ENCODE results near the gene HARS1. TPM values are rescaled to one million over a fixed set of nuclear protein-coding genes. Genes with fewer than 3 reads are reported as not detected.
"Not testable (repeated sequence)": the region's sequence is repeated elsewhere in the genome, so short reads cannot be mapped to it uniquely, and the experiment has no call there.

The HARS1 gene
- total RNA-seq, 2 donors from 2014 or later = 46.2 to 52.4 TPM

GRCh38 chr5:140725799-140726471 is 34.8 kb upstream of the HARS1 start:
- ATAC-seq = peak; percentile 97
- no peak overlapping the region for H3K4me3 ChIP-seq
- no peak overlapping the region for H3K27ac ChIP-seq
- no peaks in the 10 kb centered on the region for H3K4me1 ChIP-seq
- intact Hi-C loops (cut with DNase I) = loop anchor here (10.0 kb wide), 1 partner anchor 351 kb away; no protein-coding TSS in a partner anchor
- TF ChIP-seq POLR2A (IDR thresholded peaks at IDR 0.05) (no peak), CTCF (IDR thresholded peaks at IDR 0.05) (no peak)
- H3K36me3 ChIP-seq (replicated peaks in 1 of 2; ENCODE audit: insufficient read depth in 1 of 2, low read depth in 2 of 2) = no peaks in the 10 kb centered on the region
- H3K9me3 ChIP-seq = no peaks in the 10 kb centered on the region
- peak; percentile 81 to 88 (median 82) for DNase-seq
- WGBS, 2 donors = 4 to 7% methylated on average over 18 to 23 of the region's 23 CpGs
- H3K27me3 ChIP-seq = no peaks in the 10 kb centered on the region

GRCh38 chr5:140721395-140721794 is 30.2 kb upstream of the HARS1 start:
- ATAC-seq; H3K4me1 ChIP-seq; H3K9me3 ChIP-seq; H3K27me3 ChIP-seq; H3K4me3 ChIP-seq; H3K36me3 ChIP-seq (replicated peaks in 1 of 2; ENCODE audit: insufficient read depth in 1 of 2, low read depth in 2 of 2); DNase-seq; H3K27ac ChIP-seq: not testable (repeated sequence)
- intact Hi-C loops (cut with DNase I) = loop anchor here (10.0 kb wide), 1 partner anchor 347 kb away; no protein-coding TSS in a partner anchor
- WGBS, 2 donors = 46 to 68% methylated on average over 5 of the region's 5 CpGs

- intact Hi-C loops (cut with DNase I) = loop anchor here (10.0 kb wide), 1 partner anchor 346 kb away; no protein-coding TSS in a partner anchor
- not testable (repeated sequence) for H3K27me3 ChIP-seq; DNase-seq; H3K27ac ChIP-seq; ATAC-seq; H3K4me1 ChIP-seq; H3K36me3 ChIP-seq (replicated peaks in 1 of 2; ENCODE audit: insufficient read depth in 1 of 2, low read depth in 2 of 2); H3K4me3 ChIP-seq; H3K9me3 ChIP-seq
- WGBS, 2 donors = 43 to 54% methylated on average over 6 of the region's 6 CpGs
Observed at GRCh38 chr5:140720738-140721137, 29.6 kb upstream of the HARS1 start.

GRCh38 chr5:140718266-140718592 is 27.1 kb upstream of the HARS1 start:
- no peak for TF ChIP-seq POLR2A (IDR thresholded peaks at IDR 0.05)
- no peak for TF ChIP-seq CTCF (IDR thresholded peaks at IDR 0.05)
- Histone ChIP-seq H3K27me3 (no peaks in the 10 kb centered on the region), H3K36me3 (replicated peaks in 1 of 2; ENCODE audit: insufficient read depth in 1 of 2, low read depth in 2 of 2) (no peaks in the 10 kb centered on the region), H3K27ac (peak overlapping the region; percentile 2 to 68 (median 54)), H3K4me1 (no peaks in the 10 kb centered on the region), H3K9me3 (no peaks in the 10 kb centered on the region), H3K4me3 (no peak overlapping the region)
- intact Hi-C loops (cut with DNase I) = no loop called here
- WGBS, 2 donors = 38 to 51% methylated on average over 7 of the region's 7 CpGs
- no peak for DNase-seq
- no peak for ATAC-seq

- H3K27me3 ChIP-seq; H3K4me1 ChIP-seq; DNase-seq; ATAC-seq; H3K36me3 ChIP-seq (replicated peaks in 1 of 2; ENCODE audit: insufficient read depth in 1 of 2, low read depth in 2 of 2); H3K27ac ChIP-seq; H3K4me3 ChIP-seq; H3K9me3 ChIP-seq; intact Hi-C loops (cut with DNase I): not testable (repeated sequence)
- 84 to 85% methylated on average over 2 of the region's 2 CpGs for WGBS, 2 donors
Observed at GRCh38 chr5:140716238-140716637, 25.1 kb upstream of the HARS1 start.

- no peak overlapping the region for H3K4me3 ChIP-seq
- H3K27me3 ChIP-seq = no peaks in the 10 kb centered on the region
- no peak for DNase-seq
- no peaks in the 10 kb centered on the region for H3K4me1 ChIP-seq
- 60 to 64% methylated on average over 1 of the region's 1 CpG for WGBS, 2 donors
- H3K27ac ChIP-seq = no peak overlapping the region
- ATAC-seq = no peak
- no peaks in the 10 kb centered on the region for H3K36me3 ChIP-seq (replicated peaks in 1 of 2; ENCODE audit: insufficient read depth in 1 of 2, low read depth in 2 of 2)
- H3K9me3 ChIP-seq = no peaks in the 10 kb centered on the region
- intact Hi-C loops (cut with DNase I) = no loop called here
- no peak for TF ChIP-seq CTCF (IDR thresholded peaks at IDR 0.05)
- no peak for TF ChIP-seq POLR2A (IDR thresholded peaks at IDR 0.05)
Observed at GRCh38 chr5:140713562-140714094, 22.5 kb upstream of the HARS1 start.

All from body of pancreas (tissue), 4 donors.